Small intestine (tissue), 7 donors: ENCODE data around the gene ASAP3. TPM values are rescaled to one million over a fixed set of nuclear protein-coding genes. Genes with fewer than 3 reads are reported as not detected.

ENCODE experiments used
- DNase-seq, 2 donors: peaks; one replicate each; pipeline versions ENCODE4 v3.0.0 to v3.0.0-alpha.2; 2013
- FAIRE-seq: peaks from 2 replicates; lab custom pipeline; 2012; peaks lifted over from hg19 to GRCh38; lab: Jason Lieb, UNC
- H3K27ac ChIP-seq, 3 donors: one replicate each; pipeline ENCODE4 v1.5.1; 2013; ENCODE audit warnings: low read length in 2 of 3, mild to moderate bottlenecking in 2 of 3, control low read depth in 1 of 3, inconsistent platforms in 1 of 3, low read depth in 1 of 3, moderate library complexity in 1 of 3
- H3K27me3 ChIP-seq, 3 donors: one replicate each; pipeline ENCODE4 v1.6.1; 2013; ENCODE audit warnings: low read length in 3 of 3, inconsistent platforms in 1 of 3; ENCODE audit not compliant: control insufficient read depth in 3 of 3, insufficient read depth in 3 of 3
- H3K36me3 ChIP-seq, 3 donors: one replicate each; pipeline ENCODE4 v1.6.1; 2013; ENCODE audit warnings: low read length in 3 of 3, inconsistent platforms in 1 of 3, low read depth in 1 of 3, mild to moderate bottlenecking in 1 of 3, moderate library complexity in 1 of 3; ENCODE audit not compliant: control insufficient read depth in 3 of 3, insufficient read depth in 2 of 3
- H3K4me1 ChIP-seq, 3 donors: one replicate each; pipeline ENCODE4 v1.6.1; 2013; ENCODE audit warnings: low read length in 2 of 3, inconsistent platforms in 1 of 3, low read depth in 1 of 3, mild to moderate bottlenecking in 1 of 3, moderate library complexity in 1 of 3; ENCODE audit not compliant: control insufficient read depth in 3 of 3, insufficient read depth in 2 of 3
- H3K4me3 ChIP-seq, 3 donors: one replicate each; pipeline ENCODE4 v1.5.1; 2013; ENCODE audit warnings: low read length in 3 of 3, control low read depth in 1 of 3, inconsistent platforms in 1 of 3, low read depth in 1 of 3, mild to moderate bottlenecking in 1 of 3, moderate library complexity in 1 of 3
- H3K9me3 ChIP-seq, 2 donors: one replicate each; pipeline ENCODE4 v1.6.1; 2013; ENCODE audit warnings: low read depth in 1 of 2, low read length in 1 of 2; ENCODE audit not compliant: control insufficient read depth in 2 of 2, insufficient read depth in 1 of 2
- WGBS, 3 donors: extraction: QIAGEN DNeasy Blood & Tissue Kit; methylation state at CpG; one replicate each; pipeline ENCODE4 v1.1.7; 2013; 5-methylcytosine and 5-hydroxymethylcytosine counted together
- polyA plus RNA-seq, 4 donors: library from polyadenylated mRNA; stranded (reverse) in 3 of 4; unstranded in 1 of 4; fragments of 200-250 nt in 3 of 4; fragments of 120-200 nt in 1 of 4; gene quantifications; one replicate each; pipeline versions ENCODE4 v1.2.1 to v1.2.3, GENCODE V29; 2013
- donor health status: healthy with polysubstance abuse.
- donor health status: control.
- donor health status: control.
- donor health status: Bipolar disorder and iron deficiency.
- donor health status: healthy.

Gene ASAP3
- polyA plus RNA-seq, 4 donors = 1.9 to 14.6 (median 5.4) TPM

DNA sequence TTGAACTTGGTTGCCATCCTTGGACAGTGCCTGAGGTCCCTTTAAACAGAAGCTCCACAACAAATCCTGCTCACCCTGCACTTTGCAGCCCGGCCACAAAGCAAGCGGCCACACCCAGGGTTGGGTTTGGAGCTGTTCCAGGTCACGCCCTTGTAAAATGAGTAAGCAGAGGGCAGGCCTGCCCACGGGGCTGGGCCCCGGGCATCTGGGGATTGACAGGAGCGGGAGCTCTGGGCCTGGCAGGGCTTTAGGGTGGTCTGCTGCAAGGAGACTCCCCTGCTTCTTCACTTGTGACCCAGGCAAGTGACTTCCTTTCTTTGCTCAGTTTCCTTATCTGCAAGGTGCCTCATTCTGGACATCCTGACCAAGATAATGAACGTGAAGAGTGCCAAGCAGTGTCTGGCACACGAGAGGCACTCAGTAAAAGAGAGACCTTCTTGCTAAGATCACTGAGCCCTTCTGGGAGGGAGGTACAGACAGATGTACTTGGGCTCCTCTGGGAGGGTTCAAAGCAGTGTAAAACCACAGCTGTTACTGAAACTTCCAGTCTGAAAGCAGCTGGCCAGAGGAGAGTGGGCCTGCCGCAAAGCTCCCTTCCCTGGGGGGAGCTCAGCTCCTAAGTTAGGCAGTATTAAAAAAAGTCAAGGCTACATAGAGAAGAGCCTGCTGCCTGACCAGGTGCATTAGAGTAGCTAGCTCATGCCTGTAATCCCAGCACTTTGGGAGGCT lies 44.4 kb upstream of the ASAP3 start:
- H3K4me1 ChIP-seq = peaks cover 19 to 86% (median 29%) of the 10 kb centered on the region in 3 donors
- H3K36me3 ChIP-seq = peaks cover 0 to 7% (median 0%) of the 10 kb centered on the region in 3 donors
- WGBS, 3 donors = 3 to 8% (median 6%) methylated on average over 9 of the region's 9 CpGs
- DNase-seq (peak; percentile 96 to 98), FAIRE-seq (no peak)
- no peaks in the 10 kb centered on the region for H3K27me3 ChIP-seq
- H3K9me3 ChIP-seq = no peaks in the 10 kb centered on the region
- no peak overlapping the region for H3K4me3 ChIP-seq
- H3K27ac ChIP-seq = peak overlapping the region; percentile 72 to 94 (median 78)

DNA sequence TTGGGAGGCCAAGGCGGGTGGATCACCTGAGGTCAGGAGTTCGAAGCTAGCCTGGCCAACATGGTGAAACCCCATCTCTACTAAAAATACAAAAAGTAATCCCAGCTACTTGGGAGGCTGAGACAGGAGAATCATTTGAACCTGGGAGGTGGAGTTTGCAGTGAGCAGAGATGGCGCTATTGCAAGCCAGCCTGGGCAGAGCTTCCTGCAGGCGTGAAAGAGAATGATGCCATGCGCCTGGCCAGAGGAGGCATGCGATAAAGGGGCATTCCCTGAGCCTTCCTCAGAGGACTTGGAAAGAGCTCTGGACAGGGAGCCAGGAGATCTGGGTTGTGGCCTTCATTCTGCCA lies 43.9 kb upstream of the ASAP3 start:
- WGBS, 3 donors = 25 to 49% (median 28%) methylated on average over 6 of the region's 6 CpGs
- Histone ChIP-seq H3K27me3 (no peaks in the 10 kb centered on the region), H3K36me3 (peaks cover 0 to 7% (median 0%) of the 10 kb centered on the region in 3 donors), H3K27ac (peak overlapping the region; percentile 72 to 78 (median 73)), H3K4me3 (no peak overlapping the region), H3K9me3 (no peaks in the 10 kb centered on the region), H3K4me1 (peaks cover 19 to 84% (median 29%) of the 10 kb centered on the region in 3 donors)
- no peak for FAIRE-seq
- no peak for DNase-seq

DNA sequence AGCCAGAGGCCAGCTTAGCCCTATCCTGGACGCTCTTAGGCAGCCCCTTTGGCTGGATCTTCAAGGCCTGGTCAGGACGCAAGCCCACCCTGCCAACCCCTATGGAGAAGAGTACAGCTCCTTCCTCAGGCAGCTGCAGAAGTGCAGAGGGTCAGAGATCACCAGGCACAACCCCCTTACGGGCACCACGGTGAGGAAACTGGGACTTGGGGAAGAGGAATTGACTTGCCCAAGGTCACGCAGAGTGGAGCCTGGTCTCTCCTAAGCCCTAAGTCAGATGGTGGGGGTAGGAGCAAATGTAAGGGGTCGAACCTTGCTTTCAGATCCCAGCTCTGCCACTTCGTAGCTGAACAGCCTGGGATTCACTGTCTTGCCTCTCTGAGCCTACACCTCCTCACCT lies 43.4 kb upstream of the ASAP3 start:
- FAIRE-seq (no peak), DNase-seq (no peak)
- no peak overlapping the region for H3K4me3 ChIP-seq
- H3K4me1 ChIP-seq = peaks cover 19 to 80% (median 29%) of the 10 kb centered on the region in 3 donors
- H3K36me3 ChIP-seq = peaks cover 0 to 7% (median 0%) of the 10 kb centered on the region in 3 donors
- no peaks in the 10 kb centered on the region for H3K9me3 ChIP-seq
- WGBS, 3 donors = 66 to 83% (median 70%) methylated on average over 7 of the region's 7 CpGs
- H3K27ac ChIP-seq = peak overlapping the region; percentile 72 to 78 (median 73)
- H3K27me3 ChIP-seq = no peaks in the 10 kb centered on the region

DNA sequence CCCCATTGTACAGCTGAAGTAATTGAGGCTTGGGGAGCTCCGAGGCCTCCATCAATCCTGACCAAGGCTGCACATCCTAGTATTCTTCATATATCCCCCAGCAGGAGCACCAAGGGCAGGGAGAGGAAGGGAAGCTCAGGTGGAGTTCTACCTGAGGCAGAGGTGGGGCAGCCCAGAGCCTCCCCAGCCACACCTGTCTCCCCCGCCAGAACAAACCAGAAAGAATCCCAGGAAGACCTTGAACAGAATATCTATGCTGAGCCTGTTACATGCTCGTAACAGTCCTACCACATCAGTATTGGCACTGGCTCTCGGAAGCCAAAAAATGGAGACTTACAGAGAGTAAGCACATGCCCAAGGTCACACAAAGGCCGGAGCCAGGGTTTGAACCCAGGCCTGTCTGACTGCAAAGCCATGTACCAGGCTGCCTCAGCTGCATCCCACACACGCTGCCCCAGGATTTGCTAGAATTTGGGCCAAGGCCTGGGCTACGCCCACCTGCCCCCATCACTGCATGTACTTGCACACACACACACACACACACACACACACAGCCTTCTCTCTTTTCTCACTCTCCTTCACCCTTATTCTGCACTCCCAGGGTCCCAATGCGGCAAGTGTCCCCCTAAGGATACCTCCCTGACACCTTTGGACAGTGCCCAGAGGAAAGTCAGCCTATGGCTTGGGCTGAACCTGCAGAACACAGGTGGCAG lies 42.5 kb upstream of the ASAP3 start:
- FAIRE-seq = no peak
- peaks cover 17 to 71% (median 25%) of the 10 kb centered on the region in 3 donors for H3K4me1 ChIP-seq
- H3K36me3 ChIP-seq = peaks cover 0 to 13% (median 0%) of the 10 kb centered on the region in 3 donors
- peak overlapping the region in 2 of 3 donors; percentile 49 to 78 for H3K27ac ChIP-seq
- DNase-seq = peak in 1 of 2 donors; percentile 34
- 67 to 80% (median 77%) methylated on average over 8 of the region's 8 CpGs for WGBS, 3 donors
- H3K4me3 ChIP-seq = no peak overlapping the region
- H3K27me3 ChIP-seq = no peaks in the 10 kb centered on the region
- H3K9me3 ChIP-seq = no peaks in the 10 kb centered on the region

DNA sequence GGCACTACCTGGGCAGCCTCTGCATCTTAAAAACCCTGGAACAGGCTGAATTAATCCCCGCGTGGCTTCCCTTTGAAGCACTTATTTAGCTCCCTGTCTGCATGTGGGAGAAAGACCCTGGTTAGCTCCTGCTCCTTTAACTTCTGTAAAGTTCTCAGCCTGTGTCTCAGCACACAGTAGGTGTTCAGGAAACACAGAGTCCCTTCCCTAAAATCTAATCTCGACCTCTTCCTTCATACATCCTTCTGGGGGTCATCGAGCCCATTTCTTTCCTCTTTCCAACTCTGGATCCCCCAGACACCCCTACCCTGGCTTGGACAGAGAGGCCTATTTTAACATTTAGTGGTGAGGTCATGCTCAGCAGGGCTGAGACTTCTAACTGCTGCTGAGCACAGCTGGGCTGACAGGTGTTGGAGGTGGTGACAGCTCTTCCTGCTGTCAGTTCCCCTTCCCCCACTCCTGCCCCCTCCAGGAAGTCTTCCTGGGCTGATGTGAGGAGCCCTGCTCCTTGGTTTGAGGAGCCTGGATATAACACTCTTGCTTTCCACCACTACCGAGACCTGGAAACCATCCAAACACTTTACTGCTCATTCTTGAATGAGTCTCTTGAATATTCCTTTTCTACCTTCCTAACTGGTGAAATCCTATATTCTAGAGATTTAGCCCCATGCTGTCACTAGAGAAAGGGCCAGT lies 41.7 kb upstream of the ASAP3 start:
- H3K4me1 ChIP-seq = peaks cover 17 to 69% (median 24%) of the 10 kb centered on the region in 3 donors
- peak; percentile 42 for DNase-seq
- WGBS, 3 donors = 46 to 49% (median 46%) methylated on average over 5 of the region's 5 CpGs
- H3K27ac ChIP-seq = peak overlapping the region; percentile 73 to 87 (median 78)
- H3K36me3 ChIP-seq = peaks cover 0 to 17% (median 2%) of the 10 kb centered on the region in 3 donors
- H3K4me3 ChIP-seq = no peak overlapping the region
- H3K9me3 ChIP-seq = no peaks in the 10 kb centered on the region
- no peak for FAIRE-seq
- H3K27me3 ChIP-seq = no peaks in the 10 kb centered on the region

DNA sequence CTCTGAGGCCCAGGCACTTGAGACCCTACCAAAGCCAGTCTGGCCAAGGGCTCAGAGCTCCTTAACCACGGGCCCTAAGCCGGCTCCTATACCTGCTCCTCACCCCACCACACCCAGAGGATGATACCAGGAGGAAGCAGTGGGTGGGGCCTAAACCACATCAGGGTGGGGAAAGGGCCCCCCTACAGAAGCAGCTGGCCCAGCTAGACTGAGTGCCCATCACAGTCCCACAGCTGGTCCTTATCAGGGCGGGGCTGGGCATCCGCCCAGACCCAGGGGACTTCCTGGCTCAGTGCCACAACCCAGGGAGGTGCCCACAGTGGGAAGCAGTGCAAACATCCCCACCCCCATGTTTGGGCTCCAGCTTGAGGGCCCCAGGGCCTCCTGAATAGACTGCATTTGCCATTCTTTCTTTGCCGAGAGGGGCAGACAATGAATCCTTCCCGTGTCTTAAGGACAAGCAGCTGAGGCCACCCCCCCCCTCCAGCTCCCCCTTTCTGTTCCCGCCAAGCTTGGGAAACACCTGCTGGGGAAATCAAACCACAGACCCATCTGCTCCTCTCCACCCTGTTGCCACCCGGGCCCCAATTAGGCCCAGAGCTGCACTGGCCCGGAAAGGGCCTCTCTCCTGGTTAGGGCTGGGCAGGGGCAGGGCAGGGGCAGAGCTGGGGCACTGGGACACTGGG lies 40.9 kb upstream of the ASAP3 start:
- 5 to 22% (median 11%) methylated on average over 8 to 9 of the region's 9 CpGs for WGBS, 3 donors
- H3K4me1 ChIP-seq = peaks cover 17 to 61% (median 24%) of the 10 kb centered on the region in 3 donors
- no peak overlapping the region for H3K4me3 ChIP-seq
- no peaks in the 10 kb centered on the region for H3K9me3 ChIP-seq
- H3K36me3 ChIP-seq = peaks cover 0 to 20% (median 2%) of the 10 kb centered on the region in 3 donors
- FAIRE-seq (no peak), DNase-seq (peak; percentile 73 to 90)
- no peaks in the 10 kb centered on the region for H3K27me3 ChIP-seq
- H3K27ac ChIP-seq = peak overlapping the region; percentile 73 to 87 (median 78)

DNA sequence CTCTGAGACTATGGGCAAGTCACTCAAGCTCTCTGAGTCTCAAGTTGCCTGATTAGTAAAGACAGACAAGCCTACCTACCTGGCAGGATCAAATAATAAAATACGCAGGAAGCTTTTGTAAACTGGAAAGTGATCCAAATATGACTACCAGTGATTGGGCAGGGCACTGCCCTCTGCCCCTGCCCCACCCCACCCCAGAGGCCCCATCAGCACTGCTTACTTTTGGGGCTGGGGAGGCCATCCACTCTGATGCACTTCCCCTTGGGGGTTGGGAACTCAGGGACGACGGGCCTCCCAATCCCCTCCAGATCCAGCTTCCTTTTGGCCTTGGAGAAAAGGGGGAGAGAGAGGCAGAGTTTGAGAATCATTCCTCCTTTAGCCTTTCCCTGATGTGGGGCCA lies 40.2 kb upstream of the ASAP3 start:
- WGBS, 3 donors = 5 to 46% (median 28%) methylated on average over 3 of the region's 3 CpGs
- Histone ChIP-seq H3K36me3 (peaks cover 0 to 20% (median 2%) of the 10 kb centered on the region in 3 donors), H3K4me3 (no peak overlapping the region), H3K9me3 (no peaks in the 10 kb centered on the region), H3K27me3 (no peaks in the 10 kb centered on the region), H3K4me1 (peaks cover 17 to 54% (median 24%) of the 10 kb centered on the region in 3 donors), H3K27ac (peak overlapping the region; percentile 73 to 87 (median 78))
- FAIRE-seq (no peak), DNase-seq (peak; percentile 43 to 75)
